Lung (tissue), 12 donors: ENCODE measurements around the gene BATF3. TPM values are rescaled to one million over a fixed set of nuclear protein-coding genes. Genes with fewer than 3 reads are reported as not detected.
"Not testable (repeated sequence)": the region's sequence is repeated elsewhere in the genome, so short reads cannot be mapped to it uniquely, and the experiment has no call there.

Experiments used
- ATAC-seq: fragments of 200-7000 bp; cut with Tn5 transposase; one replicate; pipeline ENCODE4 v1.9.1; 2020; ENCODE audit warnings: moderate number of reproducible peaks; ENCODE audit not compliant: insufficient read depth, low FRiP score
- DNase-seq, 3 donors: peaks; one replicate each; pipeline ENCODE4 v3.0.0-alpha.2; 2013 to 2017
- H3K27ac ChIP-seq, 2 donors: one replicate each; pipeline ENCODE4 v1.5.1; 2013; ENCODE audit warnings: mild to moderate bottlenecking in 2 of 2, moderate library complexity in 2 of 2, control low read depth in 1 of 2, inconsistent platforms in 1 of 2, low read depth in 1 of 2, low read length in 1 of 2
- H3K27me3 ChIP-seq, 3 donors: one replicate each; pipeline ENCODE4 v1.5.1; 2013; ENCODE audit warnings: low read length in 2 of 3; ENCODE audit not compliant: control insufficient read depth in 3 of 3, insufficient read depth in 3 of 3
- H3K36me3 ChIP-seq, 4 donors: one replicate each; pipeline ENCODE4 v1.5.1; 2013; ENCODE audit warnings: low read length in 4 of 4, mild to moderate bottlenecking in 1 of 4, moderate library complexity in 1 of 4; ENCODE audit not compliant: control insufficient read depth in 4 of 4, insufficient read depth in 4 of 4
- H3K4me1 ChIP-seq, 5 donors: one replicate each; pipeline ENCODE4 v1.5.1; 2013; ENCODE audit warnings: low read length in 5 of 5, mild to moderate bottlenecking in 2 of 5, moderate library complexity in 1 of 5; ENCODE audit not compliant: control insufficient read depth in 5 of 5, insufficient read depth in 5 of 5
- H3K4me3 ChIP-seq: one replicate; pipeline ENCODE4 v1.5.1; 2013; ENCODE audit warnings: mild to moderate bottlenecking, control low read depth, moderate library complexity
- H3K9ac ChIP-seq, 2 donors: one replicate each; pipeline ENCODE4 v1.5.1; 2013; ENCODE audit warnings: low read length in 2 of 2, control low read depth in 1 of 2; ENCODE audit not compliant: insufficient read depth in 1 of 2
- H3K9me3 ChIP-seq, 4 donors: one replicate each; pipeline ENCODE4 v1.5.1; 2013; ENCODE audit warnings: low read length in 3 of 4, mild to moderate bottlenecking in 1 of 4, moderate library complexity in 1 of 4; ENCODE audit not compliant: control insufficient read depth in 4 of 4, insufficient read depth in 3 of 4
- CTCF ChIP-seq: IDR thresholded peaks from 2 replicates; pipeline ENCODE4 v1.5.1; 2012; ENCODE audit warnings: mild to moderate bottlenecking; ENCODE audit errors: control extremely low read depth, extremely low read depth
- WGBS, 2 donors: extraction: QIAGEN DNeasy Blood & Tissue Kit; methylation state at CpG; one replicate each; pipeline ENCODE4 v1.1.7; 2013; 5-methylcytosine and 5-hydroxymethylcytosine counted together
- polyA plus RNA-seq, 2 donors: library from polyadenylated mRNA; stranded (reverse); fragments of 200-250 nt; gene quantifications; one replicate each; pipeline ENCODE4 v1.2.1, GENCODE V29; 2013
- total RNA-seq, 2 donors: library from RNA; depleted of rRNA in 1 of 2; stranded (reverse); fragments of >200 nt in 1 of 2; gene quantifications; one replicate each; pipeline ENCODE4 v1.2.1, GENCODE V29; 2014 to 2021
- donor health status: control.
- donor health status: control.
- donor health status: Bipolar disorder and iron deficiency.
- donor health status: healthy.
- donor health status: DM: yes; HTN: yes; CAD: no.

Gene BATF3
- total and polyA plus RNA-seq, 4 donors = 2.4 to 24.6 (median 10.1) TPM

GRCh38 chr1:212640223-212640878 is 59.3 kb downstream of the BATF3 start:
- no peak overlapping the region for H3K4me3 ChIP-seq
- H3K9me3 ChIP-seq = peaks cover 0 to 5% (median 2%) of the 10 kb centered on the region in 4 donors
- WGBS, 2 donors = 97 to 99% methylated on average over 3 of the region's 3 CpGs
- TF ChIP-seq CTCF = no peak
- no peak for DNase-seq
- H3K27ac ChIP-seq = no peak overlapping the region
- no peaks in the 10 kb centered on the region for H3K36me3 ChIP-seq
- no peak for ATAC-seq
- peaks cover 6 to 43% (median 12%) of the 10 kb centered on the region in 5 donors for H3K4me1 ChIP-seq
- no peaks in the 10 kb centered on the region for H3K27me3 ChIP-seq
- H3K9ac ChIP-seq = no peak overlapping the region

DNA sequence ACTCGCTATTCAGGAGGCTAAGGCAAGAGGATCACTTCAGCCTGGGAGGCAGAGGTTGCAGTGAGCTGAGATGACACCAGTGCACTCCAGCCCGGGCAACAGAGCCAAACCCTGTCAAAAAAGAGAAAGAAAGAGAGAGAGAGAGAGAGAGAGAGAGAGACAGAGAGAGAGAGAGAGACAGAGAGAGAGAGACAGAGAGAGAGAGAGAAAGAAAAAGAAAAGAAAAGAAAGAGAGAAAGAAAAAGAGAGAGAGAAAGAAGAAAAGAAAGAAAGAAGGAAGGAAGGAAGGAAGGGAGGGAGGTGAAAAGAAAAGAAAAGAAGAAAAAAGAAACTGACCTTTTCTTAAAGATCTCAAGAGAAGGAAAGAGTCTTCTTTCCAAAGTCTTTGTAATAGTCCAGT is 60.1 kb downstream of the BATF3 start:
- DNase-seq, H3K36me3 ChIP-seq, H3K27me3 ChIP-seq, ATAC-seq, H3K9ac ChIP-seq, H3K4me3 ChIP-seq, H3K9me3 ChIP-seq: not testable (repeated sequence)
- H3K4me1 ChIP-seq = peaks cover 6 to 49% (median 18%) of the 10 kb centered on the region in 5 donors
- 94 to 98% methylated on average over 2 of the region's 2 CpGs for WGBS, 2 donors
- H3K27ac ChIP-seq = peak overlapping the region in 1 of 2 donors; percentile 37

DNA sequence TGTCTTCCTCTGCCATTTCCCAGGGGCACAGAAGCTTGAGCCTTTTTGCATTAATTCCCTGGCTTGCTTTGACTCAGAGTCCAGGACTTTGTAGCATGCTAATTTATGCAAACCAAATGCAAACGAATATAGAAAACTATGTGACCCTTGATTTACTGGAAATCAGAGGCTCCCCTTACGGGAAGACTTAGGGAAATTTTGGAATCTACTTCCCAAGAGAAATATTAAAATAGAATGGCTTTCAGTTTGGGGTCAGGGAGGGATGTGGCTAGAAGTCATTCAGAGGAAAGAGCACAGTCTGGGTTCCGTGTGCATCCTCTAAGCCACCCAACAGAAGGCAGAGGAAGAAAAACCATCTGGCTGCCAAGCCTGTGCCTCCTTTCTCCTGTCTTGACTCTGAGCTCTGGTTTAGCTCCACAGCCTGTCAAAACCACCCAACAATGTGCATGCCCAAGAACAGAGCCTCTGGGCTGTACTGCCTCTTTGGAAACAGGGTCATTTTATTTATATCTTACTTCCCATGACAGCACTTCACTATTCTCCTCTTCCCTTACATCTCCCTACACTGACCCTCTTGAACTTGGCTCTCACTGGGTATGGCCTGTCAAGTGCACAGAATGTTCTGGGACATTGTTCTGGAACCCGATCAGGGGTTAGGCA is 61.0 kb downstream of the BATF3 start:
- WGBS, 2 donors = 47 to 48% methylated on average over 4 of the region's 4 CpGs
- H3K9ac ChIP-seq = no peak overlapping the region
- no peak for TF ChIP-seq CTCF
- peaks cover 6 to 43% (median 18%) of the 10 kb centered on the region in 5 donors for H3K4me1 ChIP-seq
- H3K36me3 ChIP-seq = no peaks in the 10 kb centered on the region
- H3K27me3 ChIP-seq = no peaks in the 10 kb centered on the region
- H3K4me3 ChIP-seq = no peak overlapping the region
- H3K9me3 ChIP-seq = peaks cover 0 to 6% (median 3%) of the 10 kb centered on the region in 4 donors
- no peak for ATAC-seq
- no peak for DNase-seq
- peak overlapping the region in 1 of 2 donors; percentile 63 for H3K27ac ChIP-seq

DNA sequence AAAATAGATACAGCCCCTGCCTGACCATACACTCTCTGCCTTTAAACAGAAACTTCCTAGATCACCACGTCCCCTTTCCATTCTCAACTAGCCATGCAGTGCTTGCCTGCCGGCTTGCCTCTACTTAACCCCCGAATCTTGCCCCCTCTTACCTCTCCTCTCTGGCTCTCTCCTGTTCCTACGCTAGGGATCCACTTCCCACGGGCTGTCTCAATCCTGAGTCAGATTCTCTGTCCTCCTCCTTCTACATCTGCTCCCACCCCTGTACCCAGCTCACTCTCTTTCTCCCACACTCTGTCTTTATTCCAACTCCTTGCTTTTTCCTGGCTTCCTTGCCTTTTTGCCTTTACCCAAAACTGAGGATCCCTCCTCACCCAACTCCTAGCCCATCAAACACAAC is 61.7 kb downstream of the BATF3 start:
- H3K9ac ChIP-seq = no peak overlapping the region
- peaks cover 6 to 43% (median 18%) of the 10 kb centered on the region in 5 donors for H3K4me1 ChIP-seq
- WGBS, 2 donors = 81% methylated on average over 5 of the region's 5 CpGs
- H3K27ac ChIP-seq = peak overlapping the region; percentile 63 to 71
- no peak overlapping the region for H3K4me3 ChIP-seq
- no peaks in the 10 kb centered on the region for H3K36me3 ChIP-seq
- peaks cover 0 to 6% (median 3%) of the 10 kb centered on the region in 4 donors for H3K9me3 ChIP-seq
- ATAC-seq (no peak), DNase-seq (no peak)
- no peak for TF ChIP-seq CTCF
- no peaks in the 10 kb centered on the region for H3K27me3 ChIP-seq
